Esophagus (tissue), 2 donors: ENCODE measurements around the gene DAGLA. TPM values are rescaled to one million over a fixed set of nuclear protein-coding genes. Genes with fewer than 3 reads are reported as not detected.

Source experiments
- H3K27ac ChIP-seq, 2 donors: one replicate each; pipeline ENCODE4 v1.5.1; 2013; ENCODE audit warnings: low read depth in 2 of 2, mild to moderate bottlenecking in 2 of 2, inconsistent platforms in 1 of 2, low read length in 1 of 2, moderate library complexity in 1 of 2
- H3K27me3 ChIP-seq, 2 donors: one replicate each; pipeline ENCODE4 v1.6.1; 2013; ENCODE audit warnings: low read length in 2 of 2, control low read depth in 1 of 2, mild to moderate bottlenecking in 1 of 2; ENCODE audit not compliant: insufficient read depth in 2 of 2, control insufficient read depth in 1 of 2
- H3K36me3 ChIP-seq, 2 donors: one replicate each; pipeline ENCODE4 v1.6.1; 2013; ENCODE audit warnings: low read length in 1 of 2; ENCODE audit not compliant: control insufficient read depth in 2 of 2, insufficient read depth in 2 of 2
- H3K4me1 ChIP-seq, 2 donors: one replicate each; pipeline ENCODE4 v1.6.1; 2013; ENCODE audit warnings: low read length in 1 of 2; ENCODE audit not compliant: control insufficient read depth in 2 of 2, insufficient read depth in 2 of 2
- H3K4me3 ChIP-seq, 2 donors: one replicate each; pipeline ENCODE4 v1.5.1; 2013; ENCODE audit warnings: low read length in 2 of 2, mild to moderate bottlenecking in 2 of 2, low read depth in 1 of 2, moderate library complexity in 1 of 2
- H3K9me3 ChIP-seq, 2 donors: one replicate each; pipeline ENCODE4 v1.6.1; 2013; ENCODE audit warnings: mild to moderate bottlenecking in 2 of 2, low read depth in 1 of 2, low read length in 1 of 2, moderate library complexity in 1 of 2; ENCODE audit not compliant: control insufficient read depth in 2 of 2, insufficient read depth in 1 of 2
- WGBS, 2 donors: extraction: QIAGEN DNeasy Blood & Tissue Kit; methylation state at CpG; one replicate each; pipeline ENCODE4 v1.1.7; 2013; 5-methylcytosine and 5-hydroxymethylcytosine counted together
- polyA plus RNA-seq, 2 donors: library from polyadenylated mRNA; stranded (reverse); fragments of 200-250 nt; gene quantifications; one replicate each; pipeline ENCODE4 v1.2.3, GENCODE V29; 2013
- donor health status: healthy with polysubstance abuse.
- donor health status: Bipolar disorder and iron deficiency.

Gene DAGLA
- polyA plus RNA-seq, 2 donors, result 1.7 to 5.0 TPM

- H3K27ac ChIP-seq, result no peak overlapping the region
- no peak overlapping the region for H3K4me3 ChIP-seq
Measured at GRCh38 chr11:61745781-61746441, 65.7 kb downstream of the DAGLA start.

GRCh38 chr11:61746442-61747191 lies 66.4 kb downstream of the DAGLA start:
- Histone ChIP-seq H3K27me3 (no peaks in the 10 kb centered on the region), H3K27ac (peak overlapping the region in 1 of 2 donors; percentile 35), H3K4me3 (no peak overlapping the region), H3K36me3 (peaks cover 0 to 13% of the 10 kb centered on the region in 2 donors), H3K9me3 (no peaks in the 10 kb centered on the region), H3K4me1 (peaks cover 2 to 20% of the 10 kb centered on the region in 2 donors)
- 72 to 79% methylated on average over 19 of the region's 19 CpGs for WGBS, 2 donors

More at GRCh38 chr11:61745781-61746441, 65.7 kb downstream of the DAGLA start:
- no peaks in the 10 kb centered on the region for H3K27me3 ChIP-seq
- H3K9me3 ChIP-seq, result no peaks in the 10 kb centered on the region
- peaks cover 2 to 25% of the 10 kb centered on the region in 2 donors for H3K4me1 ChIP-seq
- peaks cover 0 to 19% of the 10 kb centered on the region in 2 donors for H3K36me3 ChIP-seq
- 70 to 72% methylated on average over 15 of the region's 15 CpGs for WGBS, 2 donors

- 43 to 56% methylated on average over 19 of the region's 19 CpGs for WGBS, 2 donors
- Histone ChIP-seq H3K4me3 (no peak overlapping the region), H3K36me3 (peaks cover 0 to 11% of the 10 kb centered on the region in 2 donors), H3K9me3 (no peaks in the 10 kb centered on the region), H3K4me1 (peaks cover 2 to 18% of the 10 kb centered on the region in 2 donors), H3K27me3 (no peaks in the 10 kb centered on the region), H3K27ac (peak overlapping the region in 1 of 2 donors; percentile 74)
Measured at GRCh38 chr11:61747192-61747966, 67.2 kb downstream of the DAGLA start.

- Histone ChIP-seq H3K9me3 (no peaks in the 10 kb centered on the region), H3K4me3 (no peak overlapping the region), H3K36me3 (peaks cover 0 to 11% of the 10 kb centered on the region in 2 donors), H3K4me1 (peaks cover 2 to 17% of the 10 kb centered on the region in 2 donors), H3K27me3 (no peaks in the 10 kb centered on the region), H3K27ac (no peak overlapping the region)
- WGBS, 2 donors, result 26 to 39% methylated on average over 3 of the region's 3 CpGs
Measured at GRCh38 chr11:61747967-61748285, 67.7 kb downstream of the DAGLA start.

- peaks cover 2 to 17% of the 10 kb centered on the region in 2 donors for H3K4me1 ChIP-seq
- no peaks in the 10 kb centered on the region for H3K9me3 ChIP-seq
- no peak overlapping the region for H3K27ac ChIP-seq
- no peaks in the 10 kb centered on the region for H3K27me3 ChIP-seq
- no peaks in the 10 kb centered on the region for H3K36me3 ChIP-seq
- H3K4me3 ChIP-seq, result no peak overlapping the region
- 56 to 61% methylated on average over 19 to 21 of the region's 21 CpGs for WGBS, 2 donors
Measured at GRCh38 chr11:61749591-61750217, 69.5 kb downstream of the DAGLA start.

GRCh38 chr11:61750631-61751273 lies 70.6 kb downstream of the DAGLA start:
- Histone ChIP-seq H3K4me3 (no peak overlapping the region), H3K4me1 (peaks cover 2 to 16% of the 10 kb centered on the region in 2 donors), H3K9me3 (no peaks in the 10 kb centered on the region), H3K27me3 (no peaks in the 10 kb centered on the region), H3K36me3 (no peaks in the 10 kb centered on the region), H3K27ac (no peak overlapping the region)
- 95 to 98% methylated on average over 5 of the region's 5 CpGs for WGBS, 2 donors

GRCh38 chr11:61751384-61751783 lies 71.2 kb downstream of the DAGLA start:
- no peak overlapping the region for H3K27ac ChIP-seq
- H3K4me1 ChIP-seq, result peaks cover 2 to 15% of the 10 kb centered on the region in 2 donors
- H3K27me3 ChIP-seq, result no peaks in the 10 kb centered on the region
- no peak overlapping the region for H3K4me3 ChIP-seq
- H3K36me3 ChIP-seq, result no peaks in the 10 kb centered on the region
- 78 to 85% methylated on average over 14 of the region's 14 CpGs for WGBS, 2 donors
- H3K9me3 ChIP-seq, result no peaks in the 10 kb centered on the region

GRCh38 chr11:61752117-61752924 lies 72.1 kb downstream of the DAGLA start, which contains the start of gene MYRF:
Gene MYRF, plus strand, starts transcription at chr11:61752636. Its CDS starts 109 bp downstream, at chr11:61752745.
- WGBS, 2 donors, result 1 to 2% methylated on average over 68 to 93 of the region's 93 CpGs
- Histone ChIP-seq H3K4me1 (peaks cover 2 to 20% of the 10 kb centered on the region in 2 donors), H3K4me3 (peak within 1 kb of the TSS; percentile 35 to 38), H3K36me3 (no peaks in the 10 kb centered on the region), H3K27ac (no peak within 1 kb of the TSS), H3K9me3 (no peaks in the 10 kb centered on the region), H3K27me3 (no peaks in the 10 kb centered on the region)
